Measurements from ENCODE around the gene SLC2A11. TPM values are rescaled to one million over a fixed set of nuclear protein-coding genes. Genes with fewer than 3 reads are reported as not detected.

SLC2A11 gene
- polyA plus RNA-seq, 1 donor from 2014 or later: 45.7 TPM

- no peak overlapping the region for H3K9ac ChIP-seq (ENCODE audit: low read length)
- peak overlapping the region; percentile 70 for H3K4me3 ChIP-seq (ENCODE audit: low read length)
- no peak for TF ChIP-seq MXI1 (conservative IDR thresholded peaks at IDR 0.05; ENCODE audit: poor library complexity, severe bottlenecking)
- TF ChIP-seq POLR2AphosphoS5 (IDR thresholded peaks at IDR 0.05): no peak
- no peak for TF ChIP-seq TAF1 (IDR thresholded peaks at IDR 0.05; ENCODE audit: low read depth)
- no peak for TF ChIP-seq EZH2 (IDR thresholded peaks at IDR 0.05; ENCODE audit: borderline replicate concordance, insufficient read depth, low read length, poor library complexity, severe bottlenecking)
- no peak for TF ChIP-seq REST (IDR thresholded peaks at IDR 0.05; ENCODE audit: borderline replicate concordance)
- no peak for TF ChIP-seq EP300 (conservative IDR thresholded peaks at IDR 0.05; ENCODE audit: poor library complexity, severe bottlenecking)
- no peak for TF ChIP-seq RAD21 (conservative IDR thresholded peaks at IDR 0.05)
- no peak for TF ChIP-seq CTCF (IDR thresholded peaks at IDR 0.05; ENCODE audit: poor library complexity, severe bottlenecking)
- TF ChIP-seq SMC3 (conservative IDR thresholded peaks at IDR 0.05; ENCODE audit: poor library complexity): no peak
- no peak overlapping the region for H2AFZ ChIP-seq (ENCODE audit: low read depth, low read length)
- H3K9me2 ChIP-seq (ENCODE audit: insufficient read depth, low read length): no peaks in the 10 kb centered on the region
- no peaks in the 10 kb centered on the region for H3K9me3 ChIP-seq (ENCODE audit: low read length)
- H3K4me2 ChIP-seq (ENCODE audit: low read length): no peak overlapping the region
- H4K20me1 ChIP-seq (ENCODE audit: insufficient read depth): no peaks in the 10 kb centered on the region
- H3K27me3 ChIP-seq (ENCODE audit: insufficient read depth, low read depth, low read length): no peaks in the 10 kb centered on the region
- no peaks in the 10 kb centered on the region for H3K79me2 ChIP-seq (replicated peaks; ENCODE audit: insufficient read depth, low read length)
- no peaks in the 10 kb centered on the region for H3K36me3 ChIP-seq (ENCODE audit: insufficient read depth, low read length)
- H3F3A ChIP-seq (ENCODE audit: insufficient read depth, low read length, poor library complexity, severe bottlenecking): no peaks in the 10 kb centered on the region
- H3K27ac ChIP-seq (ENCODE audit: low read length): no peak overlapping the region
Measured at GRCh38 chr22:23837911-23838680, 19.6 kb upstream of the SLC2A11 start.

GRCh38 chr22:23838681-23839468 lies 18.8 kb upstream of the SLC2A11 start, which contains the start of gene DERL3:
TSS of gene DERL3 (minus strand) at chr22:23839006. CDS start at chr22:23838987, 19 bp downstream.
- Histone ChIP-seq H3K27me3 (ENCODE audit: insufficient read depth, low read depth, low read length) (no peaks in the 10 kb centered on the region), H4K20me1 (ENCODE audit: insufficient read depth) (no peaks in the 10 kb centered on the region), H3K9me2 (ENCODE audit: insufficient read depth, low read length) (no peaks in the 10 kb centered on the region), H3K27ac (ENCODE audit: low read length) (no peak within 1 kb of the TSS), H3F3A (ENCODE audit: insufficient read depth, low read length, poor library complexity, severe bottlenecking) (no peaks in the 10 kb centered on the region), H3K79me2 (replicated peaks; ENCODE audit: insufficient read depth, low read length) (no peaks in the 10 kb centered on the region), H3K4me3 (ENCODE audit: low read length) (peak within 1 kb of the TSS; percentile 70), H3K9me3 (ENCODE audit: low read length) (no peaks in the 10 kb centered on the region), H3K36me3 (ENCODE audit: insufficient read depth, low read length) (no peaks in the 10 kb centered on the region), H2AFZ (ENCODE audit: low read depth, low read length) (no peak within 1 kb of the TSS), H3K9ac (ENCODE audit: low read length) (no peak within 1 kb of the TSS), H3K4me2 (ENCODE audit: low read length) (peak within 1 kb of the TSS; percentile 51)
- TF ChIP-seq EP300 (conservative IDR thresholded peaks at IDR 0.05; ENCODE audit: poor library complexity, severe bottlenecking) (no peak), MXI1 (conservative IDR thresholded peaks at IDR 0.05; ENCODE audit: poor library complexity, severe bottlenecking) (peak; percentile 94), CTCF (IDR thresholded peaks at IDR 0.05; ENCODE audit: poor library complexity, severe bottlenecking) (peak; percentile 13), POLR2AphosphoS5 (IDR thresholded peaks at IDR 0.05) (peak; percentile 52)
